Activated CD4-positive, alpha-beta T cell treated with anti-CD3 and anti-CD28 coated beads for 36 hours (primary cell): ENCODE measurements around the gene RUVBL2. TPM values are rescaled to one million over a fixed set of nuclear protein-coding genes. Genes with fewer than 3 reads are reported as not detected.

Experiments
- ATAC-seq: fragments of 200-7000 bp; cut with Tn5 transposase; one replicate; pipeline ENCODE4 v1.10.0; 2021; ENCODE audit warnings: mild to moderate bottlenecking, moderate library complexity
- CTCF ChIA-PET: fragments of 350-600 bp; sonication (Branson Sonifier 250); formaldehyde crosslinking; loops from one replicate; lab custom pipeline; 2021; ENCODE audit warnings: antibody characterized with exemption; lab: Charles Lee
- POLR2A ChIA-PET: fragments of 350-600 bp; sonication (Branson Sonifier 250); formaldehyde crosslinking; loops from one replicate; lab custom pipeline; 2021; ENCODE audit warnings: antibody characterized with exemption, inconsistent platforms; lab: Charles Lee
- DNase-seq: peaks from one replicate; pipeline ENCODE4 v3.0.0-alpha.2; 2020
- H3K27ac Mint-ChIP-seq: one replicate; pipeline ENCODE4 v1.8.0; 2021; ENCODE audit warnings: mixed read lengths
- H3K27me3 Mint-ChIP-seq: one replicate; pipeline ENCODE4 v1.8.0; 2021; ENCODE audit warnings: mixed read lengths
- H3K36me3 Mint-ChIP-seq: one replicate; pipeline ENCODE4 v1.8.0; 2021; ENCODE audit warnings: low read depth, mixed read lengths
- H3K4me1 Mint-ChIP-seq: one replicate; pipeline ENCODE4 v1.8.0; 2021; ENCODE audit warnings: mixed read lengths
- H3K4me3 Mint-ChIP-seq: one replicate; pipeline ENCODE4 v1.8.0; 2021; ENCODE audit warnings: mild to moderate bottlenecking, moderate library complexity, mixed read lengths
- H3K9me3 Mint-ChIP-seq: one replicate; pipeline ENCODE4 v1.8.0; 2021; ENCODE audit warnings: low read depth, mixed read lengths
- intact Hi-C, 2 experiments: fragments of 100-400 bp; cut with DNase I in 1 of 2; cut with micrococcal nuclease in 1 of 2; formaldehyde crosslinking; loops; one replicate each; pipeline versions ENCODE4 v1.14.2 to v1.15.1; 2022 to 2024; cut with DNase I, micrococcal nuclease
- total RNA-seq, 2 experiments: library from RNA; stranded (reverse); gene quantifications; one replicate each; pipeline ENCODE4 v1.2.3, GENCODE V29; 2021

The RUVBL2 gene
- total RNA-seq, 2 experiments from 2014 or later: 155 to 178 TPM

GRCh38 chr19:48988286-48988685 is 5.4 kb upstream of the RUVBL2 start:
- ATAC-seq (no peak), DNase-seq (no peak)
- Mint-ChIP-seq H3K27me3 (no peaks in the 10 kb centered on the region), H3K9me3 (no peaks in the 10 kb centered on the region), H3K27ac (peak overlapping the region; percentile 20), H3K36me3 (peaks cover 36% of the 10 kb centered on the region), H3K4me3 (no peak overlapping the region), H3K4me1 (peaks cover 30% of the 10 kb centered on the region)
- CTCF ChIA-PET: no interaction called here
- intact Hi-C loops: no loop called here
- POLR2A ChIA-PET: no interaction called here

GRCh38 chr19:48988860-48989259 is 4.8 kb upstream of the RUVBL2 start:
- no peak for ATAC-seq
- ChIA-PET CTCF (interaction anchor here (0.7 to 1.6 kb wide), 2 partner anchors 18 to 98 kb away, joined by 3 to 4 read pairs; no protein-coding TSS in a partner anchor), POLR2A (no interaction called here)
- no peak overlapping the region for H3K27ac Mint-ChIP-seq
- no peaks in the 10 kb centered on the region for H3K27me3 Mint-ChIP-seq
- peaks cover 33% of the 10 kb centered on the region for H3K4me1 Mint-ChIP-seq
- intact Hi-C loops: no loop called here
- no peak for DNase-seq
- peaks cover 37% of the 10 kb centered on the region for H3K36me3 Mint-ChIP-seq
- no peak overlapping the region for H3K4me3 Mint-ChIP-seq
- H3K9me3 Mint-ChIP-seq: no peaks in the 10 kb centered on the region

- Mint-ChIP-seq H3K36me3 (peaks cover 40% of the 10 kb centered on the region), H3K27ac (peak overlapping the region; percentile 64), H3K9me3 (no peaks in the 10 kb centered on the region), H3K4me1 (peaks cover 41% of the 10 kb centered on the region), H3K27me3 (no peaks in the 10 kb centered on the region), H3K4me3 (no peak overlapping the region)
- intact Hi-C loops: loop anchor here (5.0 to 10.0 kb wide), 4 partner anchors 155 to 688 kb away; partner anchors contain the start of genes EMP3 (in 1 of the 2), PRMT1 (in 1 of the 2) and PRR12 (in 1 of the 2)
- ChIA-PET POLR2A (no interaction called here), CTCF (interaction anchor here (0.7 to 1.6 kb wide), 3 partner anchors 9 to 98 kb away, joined by 3 to 4 read pairs (median 3); no protein-coding TSS in a partner anchor)
- ATAC-seq (no peak), DNase-seq (no peak)
These were observed 3.9 kb upstream of the RUVBL2 start for GRCh38 chr19:48989701-48990291.

GRCh38 chr19:48990400-48990799 is 3.3 kb upstream of the RUVBL2 start:
- no peaks in the 10 kb centered on the region for H3K9me3 Mint-ChIP-seq
- ATAC-seq (no peak), DNase-seq (no peak)
- POLR2A ChIA-PET: no interaction called here
- intact Hi-C loops: loop anchor here (5.0 to 10.0 kb wide), 4 partner anchors 154 to 687 kb away; partner anchors contain the start of genes EMP3 (in 1 of the 2), PRMT1 (in 1 of the 2) and PRR12 (in 1 of the 2)
- H3K36me3 Mint-ChIP-seq: peaks cover 43% of the 10 kb centered on the region
- peak overlapping the region; percentile 64 for H3K27ac Mint-ChIP-seq
- no peaks in the 10 kb centered on the region for H3K27me3 Mint-ChIP-seq
- CTCF ChIA-PET: interaction anchor here (1.6 kb wide), 1 partner anchor 20 kb away, joined by 4 read pairs; no protein-coding TSS in a partner anchor
- peak overlapping the region; percentile 3 for H3K4me3 Mint-ChIP-seq
- peaks cover 47% of the 10 kb centered on the region for H3K4me1 Mint-ChIP-seq

GRCh38 chr19:48991011-48991609 is 2.6 kb upstream of the RUVBL2 start:
- ChIA-PET POLR2A (interaction anchor here (0.6 kb wide), 1 partner anchor 179 kb away, joined by 6 read pairs; no protein-coding TSS in a partner anchor), CTCF (interaction anchor here (0.9 to 3.4 kb wide), 2 partner anchors 13 to 20 kb away, joined by 3 to 45 read pairs; no protein-coding TSS in a partner anchor)
- H3K27ac Mint-ChIP-seq: no peak overlapping the region
- no peak for DNase-seq
- intact Hi-C loops: loop anchor here (5.0 to 10.0 kb wide), 4 partner anchors 154 to 686 kb away; partner anchors contain the start of genes EMP3 (in 1 of the 2), PRMT1 (in 1 of the 2) and PRR12 (in 1 of the 2)
- H3K4me1 Mint-ChIP-seq: peaks cover 51% of the 10 kb centered on the region
- H3K9me3 Mint-ChIP-seq: no peaks in the 10 kb centered on the region
- H3K36me3 Mint-ChIP-seq: peaks cover 39% of the 10 kb centered on the region
- ATAC-seq: no peak
- H3K4me3 Mint-ChIP-seq: no peak overlapping the region
- H3K27me3 Mint-ChIP-seq: no peaks in the 10 kb centered on the region

GRCh38 chr19:48991873-48992580 is 1.7 kb upstream of the RUVBL2 start:
- Mint-ChIP-seq H3K9me3 (no peaks in the 10 kb centered on the region), H3K27me3 (no peaks in the 10 kb centered on the region), H3K4me1 (peaks cover 52% of the 10 kb centered on the region), H3K4me3 (peak overlapping the region; percentile 100), H3K27ac (peak overlapping the region; percentile 97), H3K36me3 (peaks cover 39% of the 10 kb centered on the region)
- ChIA-PET CTCF (interaction anchor here (0.7 to 3.4 kb wide), 6 partner anchors 9 to 122 kb away, joined by 3 to 45 read pairs (median 7); no protein-coding TSS in a partner anchor), POLR2A (interaction anchor here (0.6 to 0.9 kb wide), 2 partner anchors 180 to 209 kb away, joined by 3 to 6 read pairs; no protein-coding TSS in a partner anchor)
- intact Hi-C loops: loop anchor here (1.0 to 10.0 kb wide), 8 partner anchors 27 to 1033 kb away; partner anchors contain the start of genes C19orf73 (in 1 of the 2), EMP3 (in 1 of the 2), FTL (in 1 of the 2) and PPFIA3 (in 1 of the 2)
- ATAC-seq (no peak), DNase-seq (no peak)

GRCh38 chr19:48992581-48993174 is 1.0 kb upstream of the RUVBL2 start:
- H3K9me3 Mint-ChIP-seq: no peaks in the 10 kb centered on the region
- DNase-seq: peak; percentile 44
- POLR2A ChIA-PET: interaction anchor here (0.6 to 1.3 kb wide), 6 partner anchors 9 to 347 kb away, joined by 3 to 10 read pairs (median 4); partner anchors contain the start of genes CA11 and NUCB1
- H3K36me3 Mint-ChIP-seq: peaks cover 36% of the 10 kb centered on the region
- intact Hi-C loops: loop anchor here (1.0 to 10.0 kb wide), 28 partner anchors 27 to 1032 kb away; partner anchors contain the start of genes FTL (in 2 of the 2), ALDH16A1 (in 1 of the 2), BAX (in 1 of the 2) and C19orf73 (in 1 of the 2)
- no peaks in the 10 kb centered on the region for H3K27me3 Mint-ChIP-seq
- no peak for ATAC-seq
- CTCF ChIA-PET: interaction anchor here (0.6 to 3.4 kb wide), 28 partner anchors 9 to 630 kb away, joined by 3 to 45 read pairs (median 4); partner anchors contain the start of genes CA11, DHDH, FTL and HSD17B14
- peak overlapping the region; percentile 97 for H3K27ac Mint-ChIP-seq
- peaks cover 47% of the 10 kb centered on the region for H3K4me1 Mint-ChIP-seq
- peak overlapping the region; percentile 100 for H3K4me3 Mint-ChIP-seq

GRCh38 chr19:48994035-48994386 is 324 bp downstream of the RUVBL2 start:
- H3K27ac Mint-ChIP-seq: peak overlapping the region; percentile 97
- peak overlapping the region; percentile 100 for H3K4me3 Mint-ChIP-seq
- intact Hi-C loops: loop anchor here (5.0 to 10.0 kb wide), 4 partner anchors 151 to 683 kb away; partner anchors contain the start of genes EMP3 (in 1 of the 2), PRMT1 (in 1 of the 2) and PRR12 (in 1 of the 2)
- CTCF ChIA-PET: interaction anchor here (0.8 to 3.4 kb wide), 36 partner anchors 9 to 534 kb away, joined by 3 to 45 read pairs (median 4); partner anchors contain the start of genes BAX, CA11, DHDH and FTL
- H3K4me1 Mint-ChIP-seq: peaks cover 41% of the 10 kb centered on the region
- ATAC-seq (no peak), DNase-seq (no peak)
- H3K36me3 Mint-ChIP-seq: peaks cover 28% of the 10 kb centered on the region
- H3K9me3 Mint-ChIP-seq: no peaks in the 10 kb centered on the region
- no peaks in the 10 kb centered on the region for H3K27me3 Mint-ChIP-seq
- POLR2A ChIA-PET: interaction anchor here (0.5 to 1.3 kb wide), 8 partner anchors 25 to 918 kb away, joined by 3 to 10 read pairs (median 6); partner anchors contain the start of gene NUCB1

GRCh38 chr19:48997972-48998371 is 4.3 kb downstream of the RUVBL2 start:
- peaks cover 30% of the 10 kb centered on the region for H3K36me3 Mint-ChIP-seq
- H3K27me3 Mint-ChIP-seq: no peaks in the 10 kb centered on the region
- DNase-seq (peak; percentile 83), ATAC-seq (no peak)
- CTCF ChIA-PET: interaction anchor here (0.5 to 2.7 kb wide), 13 partner anchors 9 to 677 kb away, joined by 3 to 11 read pairs (median 4); partner anchors contain the start of gene CGB2
- H3K27ac Mint-ChIP-seq: no peak overlapping the region
- peaks cover 28% of the 10 kb centered on the region for H3K4me1 Mint-ChIP-seq
- intact Hi-C loops: loop anchor here (5.0 to 10.0 kb wide), 3 partner anchors 147 to 673 kb away; partner anchors contain the start of gene EMP3 (in 1 of the 2)
- H3K9me3 Mint-ChIP-seq: no peaks in the 10 kb centered on the region
- H3K4me3 Mint-ChIP-seq: no peak overlapping the region
- POLR2A ChIA-PET: no interaction called here
